ENCODE results near the gene LRRC1. TPM values are rescaled to one million over a fixed set of nuclear protein-coding genes. Genes with fewer than 3 reads are reported as not detected.

Gene LRRC1
- total and polyA plus RNA-seq, 2 of the 8 experiments (the other 6 are each of a cell fraction or from before 2014, with no cell fraction given), result 6.7 to 15.9 TPM

DNA sequence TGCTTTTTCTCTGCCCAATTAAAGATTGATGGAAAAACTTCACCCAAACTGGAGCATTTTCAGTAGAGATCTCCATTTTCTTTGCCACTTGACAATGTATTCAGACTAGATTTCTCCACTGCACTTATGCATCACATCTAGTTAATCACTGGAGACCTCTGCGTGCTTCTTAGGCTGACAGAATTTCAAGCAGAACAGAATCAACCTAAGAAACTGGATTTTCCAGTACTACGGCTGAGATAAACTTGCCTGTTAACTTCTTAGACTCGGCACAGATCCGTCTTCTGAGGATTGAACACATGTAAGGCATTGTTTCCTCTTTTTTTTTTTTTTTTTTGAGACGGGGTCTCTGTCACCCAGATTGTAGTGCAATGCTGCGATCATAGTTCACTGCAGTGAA is 139.2 kb downstream of the LRRC1 start:
- Histone ChIP-seq H2BK5ac (ENCODE audit: low read depth, low read length) (no peak overlapping the region), H2BK12ac (ENCODE audit: low read depth, low read length) (no peak overlapping the region), H2BK15ac (ENCODE audit: low read length) (no peak overlapping the region), H2AK5ac (ENCODE audit: low read depth, low read length) (no peak overlapping the region), H3K4ac (replicated peaks; ENCODE audit: insufficient read length, low read depth, low read length) (no peak overlapping the region), H3K23me2 (ENCODE audit: low read depth, low read length) (no peaks in the 10 kb centered on the region; the same call in 1 of the 2 replicates), H4K20me1 (replicated peaks in 1 of 2; ENCODE audit: control insufficient read depth in 1 of 2, insufficient read depth in 2 of 2, low read length in 2 of 2) (no peaks in the 10 kb centered on the region), H3K14ac (ENCODE audit: insufficient read length) (no peak overlapping the region), H3K23ac (ENCODE audit: insufficient read length) (no peak overlapping the region), H3K56ac (replicated peaks; ENCODE audit: insufficient read length, low read depth, low read length) (no peak overlapping the region), H2BK120ac (replicated peaks; ENCODE audit: low read depth, low read length) (no peak overlapping the region), H3K79me1 (ENCODE audit: low read depth, low read length) (no peaks in the 10 kb centered on the region), H3K9ac (replicated peaks in 1 of 4; ENCODE audit: extremely low read depth in 1 of 4, low read depth in 3 of 4, low read length in 3 of 4) (no peak overlapping the region), H3K79me2 (ENCODE audit: control insufficient read depth in 1 of 2, insufficient read depth in 2 of 2, low read length in 2 of 2) (no peaks in the 10 kb centered on the region), H3K27me3 (replicated peaks in 1 of 4; ENCODE audit: control insufficient read depth in 3 of 4, extremely low read depth in 1 of 4, insufficient read depth in 3 of 4, low read length in 3 of 4) (no peaks in the 10 kb centered on the region), H4K8ac (ENCODE audit: extremely low read depth, insufficient read depth, low read length) (no peak overlapping the region), H3K18ac (ENCODE audit: extremely low read depth, low read length) (no peak overlapping the region), H3K27ac (ENCODE audit: low read depth, low read length) (no peak overlapping the region), H3K9me3 (ENCODE audit: insufficient read depth in 2 of 2, low read depth in 1 of 2, low read length in 1 of 2) (0 out of 4 replicates have a peak, but pooled peaks cover 0 to under 1% of the 10 kb centered on the region in 2 experiments), H3K4me1 (replicated peaks in 1 of 4; ENCODE audit: control insufficient read depth in 3 of 4, insufficient read depth in 4 of 4, low read length in 3 of 4) (no peaks in the 10 kb centered on the region), H3K4me3 (ENCODE audit: extremely low read depth in 1 of 4, insufficient read depth in 2 of 4, low read depth in 3 of 4, low read length in 4 of 4) (no peak overlapping the region), H3K36me3 (ENCODE audit: control insufficient read depth in 2 of 4, insufficient read depth in 4 of 4, low read length in 3 of 4) (no peaks in the 10 kb centered on the region; a peak in 1 of 8 replicates), H4K5ac (ENCODE audit: insufficient read length, low read depth, low read length) (no peak overlapping the region), H2AFZ (ENCODE audit: low read length) (no peak overlapping the region), H2BK20ac (ENCODE audit: low read length) (no peak overlapping the region), H4K91ac (replicated peaks; ENCODE audit: insufficient read length, low read length) (no peak overlapping the region), H3K4me2 (ENCODE audit: insufficient read depth in 1 of 2, low read depth in 2 of 2, low read length in 2 of 2) (no peak overlapping the region)
- no peak for FAIRE-seq
- CTCF ChIA-PET (ENCODE audit: partially characterized antibody), result no interaction called here
- no peak for DNase-seq (ENCODE audit: low read depth in 1 of 2, low spot score in 2 of 2)
- 92% methylated on average over 5 of the region's 6 CpGs; no CpG with 5 or more reads in 1 of the 2 experiments for WGBS, 2 experiments (ENCODE audit: extremely low coverage in 1 of 2, insufficient coverage in 1 of 2, insufficient read length in 1 of 2, insufficient replicate concordance in 2 of 2, low coverage in 1 of 2, low lambda C conversion rate in 2 of 2, missing lambda C conversion rate in 1 of 2)
- POLR2A ChIA-PET (ENCODE audit: partially characterized antibody), result no interaction called here
- TF ChIP-seq JUND (IDR thresholded peaks at IDR 0.05; ENCODE audit: low read length) (no peak), KDM1A (IDR thresholded peaks at IDR 0.05; ENCODE audit: borderline replicate concordance, low read length) (no peak), MAFK (IDR thresholded peaks at IDR 0.05; ENCODE audit: low read depth, low read length) (no peak)
